Fibroblast of gingiva (primary cell): ENCODE results near the gene SORBS1.
A peak's percentile ranks its signal among the peaks of the same experiment; 100 is the strongest.

Experiments used
- DNase-seq: peaks from one replicate; pipeline ENCODE4 v3.0.0-alpha.2; 2011; ENCODE audit warnings: low read depth

SORBS1 gene

GRCh38 chr10:95408983-95409873 is 151.9 kb downstream of the SORBS1 start:
- peak; percentile 30 for DNase-seq

GRCh38 chr10:95408148-95408960 is 152.8 kb downstream of the SORBS1 start:
- DNase-seq = peak; percentile 66

GRCh38 chr10:95407546-95407945 is 153.6 kb downstream of the SORBS1 start:
- DNase-seq = no peak

GRCh38 chr10:95406651-95407280 is 154.4 kb downstream of the SORBS1 start:
- no peak for DNase-seq

- DNase-seq = no peak
These were observed 155.5 kb downstream of the SORBS1 start for GRCh38 chr10:95405655-95406054.

GRCh38 chr10:95404864-95405263 is 156.3 kb downstream of the SORBS1 start:
- DNase-seq = no peak

- DNase-seq = no peak
These were observed 156.7 kb downstream of the SORBS1 start for GRCh38 chr10:95404462-95404858.

GRCh38 chr10:95403700-95404461 is 157.3 kb downstream of the SORBS1 start:
- no peak for DNase-seq

- DNase-seq = no peak
These were observed 159.3 kb downstream of the SORBS1 start for GRCh38 chr10:95401704-95402469.

- DNase-seq = no peak
These were observed 160.4 kb downstream of the SORBS1 start for GRCh38 chr10:95400787-95401186.

- no peak for DNase-seq
These were observed 162.0 kb downstream of the SORBS1 start for GRCh38 chr10:95399183-95399582.

- DNase-seq = no peak
These were observed 163.4 kb downstream of the SORBS1 start for GRCh38 chr10:95397747-95398146.

GRCh38 chr10:95395947-95396449 is 165.2 kb downstream of the SORBS1 start:
- no peak for DNase-seq

- no peak for DNase-seq
These were observed 166.8 kb downstream of the SORBS1 start for GRCh38 chr10:95394161-95394880.

- DNase-seq = no peak
These were observed 168.4 kb downstream of the SORBS1 start for GRCh38 chr10:95392681-95393164.

- no peak for DNase-seq
These were observed 169.0 kb downstream of the SORBS1 start for GRCh38 chr10:95392217-95392584.

GRCh38 chr10:95391581-95392216 is 169.5 kb downstream of the SORBS1 start:
- DNase-seq = peak; percentile 68

- no peak for DNase-seq
These were observed 170.0 kb downstream of the SORBS1 start for GRCh38 chr10:95391164-95391563.

GRCh38 chr10:95389982-95390381 is 171.2 kb downstream of the SORBS1 start:
- DNase-seq = no peak

- no peak for DNase-seq
These were observed 172.0 kb downstream of the SORBS1 start for GRCh38 chr10:95389176-95389575.
